HG02981 (cell line): ENCODE results near the gene SRGAP3.

Experiments
- ATAC-seq: cut with Tn5 transposase; IDR thresholded peaks from one replicate; pipeline ENCODE4 v1.9.1; 2021; ENCODE audit warnings: mild to moderate bottlenecking, moderate library complexity; ENCODE audit not compliant: unreplicated experiment

SRGAP3 gene

DNA sequence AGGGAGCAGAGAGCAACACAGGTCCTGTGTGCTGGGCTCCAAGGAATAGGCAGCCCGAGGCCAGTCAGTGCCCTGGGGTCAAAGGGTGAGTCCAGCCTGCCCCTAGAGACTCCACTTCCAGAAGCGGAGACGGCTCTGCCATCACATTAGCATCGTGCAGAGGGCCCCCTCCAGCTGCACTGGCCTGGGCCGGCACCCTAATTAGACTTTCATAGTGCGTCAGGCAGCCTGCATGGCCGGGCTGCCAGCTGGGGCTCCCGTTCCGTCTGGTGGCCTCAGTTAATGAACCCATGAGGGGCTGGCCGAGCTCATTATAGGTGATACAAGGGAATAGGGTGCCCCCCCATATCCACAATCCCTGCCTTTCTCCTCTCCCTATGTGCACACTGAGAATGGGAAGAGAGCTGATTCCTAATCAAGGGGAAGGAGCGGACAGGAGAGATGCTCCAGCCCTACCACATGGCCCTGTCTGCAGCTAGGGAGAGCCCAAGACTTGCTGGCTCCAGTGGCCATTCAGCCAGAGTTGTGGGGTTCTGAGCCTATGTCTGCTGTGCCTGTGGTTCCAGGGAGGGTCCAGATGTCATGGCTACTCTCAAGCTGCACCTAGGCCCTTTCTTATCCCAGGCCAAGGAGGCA lies 128.0 kb downstream of the SRGAP3 start:
- ATAC-seq, result no peak

DNA sequence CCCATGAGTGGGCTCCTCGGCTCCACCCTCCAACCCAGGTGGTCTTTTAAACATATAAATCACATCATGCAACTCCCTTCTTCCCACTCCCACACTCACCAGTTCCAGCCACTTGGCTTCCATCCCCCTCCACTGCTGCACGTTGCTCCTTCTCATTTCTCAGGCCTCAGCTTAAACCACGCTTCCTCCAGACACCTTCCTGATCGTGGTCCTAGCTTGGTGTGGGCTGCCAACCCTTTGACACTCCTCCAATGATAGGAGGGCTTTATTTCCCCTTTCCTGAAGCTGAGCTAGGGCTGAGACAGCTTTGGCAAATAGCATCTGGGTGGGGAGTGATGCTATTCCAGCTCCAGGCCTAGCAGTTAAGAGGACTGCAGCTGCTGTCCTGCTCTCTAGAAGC lies 130.1 kb downstream of the SRGAP3 start:
- ATAC-seq, result no peak

DNA sequence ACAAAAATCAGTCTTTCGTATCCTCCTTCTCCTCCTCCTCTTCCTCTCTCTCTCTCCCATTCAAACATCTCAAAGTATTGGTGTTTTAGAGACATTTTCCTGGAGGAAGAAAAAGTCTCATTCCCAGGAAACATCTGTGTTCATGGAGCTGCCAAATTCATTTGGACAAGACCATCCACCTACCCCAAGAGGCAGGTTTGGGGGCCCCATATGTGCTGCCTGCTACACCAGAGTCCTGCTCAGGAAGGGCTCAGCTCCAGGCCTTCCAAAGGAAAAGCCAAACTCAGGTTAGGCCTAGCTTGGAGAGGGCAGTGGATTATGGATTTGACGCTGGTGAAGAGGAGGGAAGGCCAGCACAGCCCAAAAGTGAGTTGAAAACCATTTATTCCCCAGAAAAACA lies 131.2 kb downstream of the SRGAP3 start:
- no peak for ATAC-seq

DNA sequence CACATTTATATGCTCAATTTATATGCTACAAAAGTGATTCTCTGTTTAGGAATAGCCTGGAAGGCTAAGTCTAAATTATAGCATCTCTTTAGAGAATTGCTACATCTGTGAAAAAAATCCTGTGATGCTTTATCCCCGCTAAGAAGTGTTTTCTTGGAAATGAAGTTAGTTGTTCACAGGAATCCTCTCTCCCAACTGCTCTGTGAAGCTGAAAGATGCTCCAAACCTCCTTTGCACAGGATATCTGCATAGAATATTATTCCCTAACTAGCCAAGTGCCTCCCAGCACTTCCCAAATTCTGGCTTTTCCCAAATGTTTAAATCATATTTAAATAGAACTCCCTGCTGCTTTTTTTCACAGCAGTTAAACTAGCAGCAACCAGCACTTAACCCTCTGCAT lies 132.2 kb downstream of the SRGAP3 start:
- no peak for ATAC-seq

DNA sequence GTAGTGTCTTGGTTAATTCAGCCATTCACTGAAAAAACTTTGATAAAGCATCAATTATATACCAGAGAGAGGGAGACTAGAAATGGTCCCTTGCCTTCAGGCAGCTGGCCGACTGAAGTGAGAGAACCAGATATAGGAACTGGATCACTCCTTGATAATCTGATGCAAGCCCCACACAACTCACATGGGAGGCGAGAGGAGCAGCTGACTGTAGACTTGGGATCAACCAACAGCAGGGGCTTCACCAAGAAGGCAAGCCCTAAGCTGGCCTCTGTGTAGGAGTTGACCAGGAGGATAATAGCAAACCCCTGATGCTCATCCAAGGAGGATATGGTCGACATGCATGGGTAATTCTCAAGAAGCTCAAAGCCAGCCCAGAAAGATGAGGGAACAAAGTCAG lies 133.1 kb downstream of the SRGAP3 start:
- ATAC-seq, result no peak

DNA sequence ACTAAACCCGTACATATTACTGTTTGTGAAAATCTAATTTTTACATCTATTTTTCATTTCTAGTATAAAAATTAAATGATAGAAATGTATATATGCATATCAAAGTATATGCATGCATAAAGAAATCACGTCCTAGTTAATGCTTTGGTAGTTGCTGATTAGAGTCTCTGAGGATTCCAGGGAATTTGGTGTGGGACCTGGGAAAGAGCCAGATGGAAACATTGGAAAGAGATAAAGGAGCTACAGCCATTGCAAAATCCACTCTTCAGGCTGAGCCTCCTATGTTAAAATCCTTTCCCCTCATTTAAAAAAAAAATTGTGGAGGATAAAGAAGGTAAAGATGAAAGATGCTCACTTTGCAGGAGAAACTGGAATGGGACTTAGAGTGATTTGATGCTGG lies 134.1 kb downstream of the SRGAP3 start:
- no peak for ATAC-seq

DNA sequence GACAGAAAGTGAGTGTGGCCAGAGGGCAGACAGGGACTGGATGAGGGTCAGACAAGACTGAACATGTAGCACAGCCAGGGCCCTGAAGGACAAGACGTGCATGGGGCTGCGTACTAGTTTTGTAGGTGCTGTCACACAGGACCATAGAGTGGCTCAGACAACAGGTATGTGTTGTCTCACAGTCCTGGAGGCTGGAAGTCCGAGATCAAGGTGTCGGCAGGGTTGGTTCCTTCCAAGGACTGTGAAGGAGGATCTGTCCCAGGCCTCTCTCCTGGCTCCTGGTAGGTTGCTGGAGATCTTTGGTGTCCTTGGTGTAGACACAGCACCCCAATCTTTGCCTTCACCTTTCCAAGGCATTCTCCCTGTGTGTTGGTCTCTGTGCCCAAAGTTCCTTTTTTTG lies 136.4 kb downstream of the SRGAP3 start:
- ATAC-seq, result no peak

DNA sequence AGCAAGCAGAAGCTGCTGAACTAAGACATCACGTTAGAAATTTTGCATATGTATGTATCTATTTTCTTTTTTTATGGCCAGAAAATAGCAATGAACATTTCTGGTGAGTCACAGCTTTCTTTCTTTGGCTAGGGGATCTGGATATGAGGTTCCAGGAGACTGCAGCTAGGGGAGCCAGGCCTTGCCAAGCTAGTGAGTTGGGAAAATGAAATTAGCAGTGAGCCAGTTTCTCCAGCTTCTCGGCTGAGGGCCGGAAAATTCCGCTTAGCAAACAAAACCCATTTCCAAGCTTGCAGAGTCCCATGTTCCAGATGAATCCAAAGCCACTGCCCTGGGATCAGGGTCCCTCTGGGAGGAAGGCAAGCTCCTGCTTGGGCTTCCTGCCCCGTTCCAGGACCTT lies 137.6 kb downstream of the SRGAP3 start:
- no peak for ATAC-seq

DNA sequence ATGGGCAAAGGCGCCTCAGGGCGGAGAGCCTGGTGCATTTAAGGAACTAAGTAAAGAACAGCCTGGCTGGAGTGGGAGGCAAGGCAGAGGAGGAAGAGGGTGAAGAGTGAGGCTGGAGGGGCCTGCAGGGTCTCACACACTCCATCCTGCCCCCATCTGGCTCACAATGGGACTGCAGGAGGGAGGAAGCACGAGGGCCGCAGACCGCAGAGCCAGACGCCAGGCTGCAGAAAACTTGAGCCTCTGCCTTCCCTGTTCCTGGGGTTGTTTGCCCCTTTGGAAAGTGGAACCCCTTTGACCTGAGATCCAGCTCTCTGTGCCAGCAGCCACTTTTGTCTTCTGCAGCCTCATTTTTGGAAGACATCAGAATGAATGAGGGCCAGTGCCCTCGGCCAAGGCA lies 138.0 kb downstream of the SRGAP3 start:
- no peak for ATAC-seq

DNA sequence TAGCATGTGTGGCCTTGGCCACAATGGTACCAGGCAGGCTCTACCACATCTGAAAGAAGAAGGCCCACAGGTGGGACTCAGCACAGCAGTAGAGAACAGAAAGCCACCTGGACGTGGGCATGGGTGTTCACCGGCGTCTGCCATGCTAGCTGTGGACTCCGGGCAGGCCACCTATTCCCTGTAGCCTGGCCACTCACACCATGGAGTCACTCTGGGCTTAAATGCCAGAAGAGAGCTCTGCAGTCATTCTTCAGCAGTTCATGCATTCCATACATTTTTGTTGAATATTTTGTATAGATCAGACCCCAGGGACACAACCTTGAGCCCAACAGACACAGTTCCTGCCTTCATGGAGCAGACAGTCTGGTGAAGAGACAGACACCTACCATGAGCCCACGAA lies 138.6 kb downstream of the SRGAP3 start:
- no peak for ATAC-seq

DNA sequence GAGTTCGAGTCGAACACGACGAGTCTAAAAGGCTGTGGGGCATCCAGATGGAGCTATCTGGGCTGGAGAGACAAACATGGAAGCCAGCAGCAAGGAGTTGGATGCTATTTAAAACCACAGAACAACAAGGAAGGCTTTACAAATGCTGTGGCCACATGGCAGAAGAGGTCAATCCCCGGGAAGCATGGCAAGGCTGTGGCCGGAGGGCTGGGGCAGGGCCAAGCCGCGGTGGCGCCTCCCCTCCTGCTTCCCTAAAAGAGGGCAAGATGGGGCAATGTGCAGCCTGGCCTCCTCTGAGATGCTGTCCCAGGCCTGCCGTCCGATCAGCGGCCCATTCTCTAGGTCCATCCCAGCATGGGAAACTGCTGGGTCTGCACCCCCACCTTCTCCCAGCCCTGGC lies 139.1 kb downstream of the SRGAP3 start:
- ATAC-seq, result no peak

DNA sequence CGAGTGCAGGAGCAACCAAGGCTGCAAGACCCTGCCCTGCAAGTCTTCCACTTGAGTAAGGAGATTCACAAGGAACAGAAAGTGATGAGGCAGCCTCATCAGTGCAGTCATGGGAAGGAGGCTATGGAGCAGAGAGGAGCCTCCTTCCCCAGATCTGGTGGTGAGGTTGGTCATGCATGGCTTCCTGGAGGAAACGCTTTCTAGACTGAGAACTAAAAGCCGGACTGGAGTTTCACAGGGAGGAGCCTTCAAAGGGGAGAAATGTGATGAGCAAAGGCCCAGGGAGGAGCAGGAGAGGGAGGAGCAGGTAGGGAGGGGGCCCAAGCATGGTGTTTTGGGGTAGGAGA lies 139.9 kb downstream of the SRGAP3 start:
- ATAC-seq, result no peak

DNA sequence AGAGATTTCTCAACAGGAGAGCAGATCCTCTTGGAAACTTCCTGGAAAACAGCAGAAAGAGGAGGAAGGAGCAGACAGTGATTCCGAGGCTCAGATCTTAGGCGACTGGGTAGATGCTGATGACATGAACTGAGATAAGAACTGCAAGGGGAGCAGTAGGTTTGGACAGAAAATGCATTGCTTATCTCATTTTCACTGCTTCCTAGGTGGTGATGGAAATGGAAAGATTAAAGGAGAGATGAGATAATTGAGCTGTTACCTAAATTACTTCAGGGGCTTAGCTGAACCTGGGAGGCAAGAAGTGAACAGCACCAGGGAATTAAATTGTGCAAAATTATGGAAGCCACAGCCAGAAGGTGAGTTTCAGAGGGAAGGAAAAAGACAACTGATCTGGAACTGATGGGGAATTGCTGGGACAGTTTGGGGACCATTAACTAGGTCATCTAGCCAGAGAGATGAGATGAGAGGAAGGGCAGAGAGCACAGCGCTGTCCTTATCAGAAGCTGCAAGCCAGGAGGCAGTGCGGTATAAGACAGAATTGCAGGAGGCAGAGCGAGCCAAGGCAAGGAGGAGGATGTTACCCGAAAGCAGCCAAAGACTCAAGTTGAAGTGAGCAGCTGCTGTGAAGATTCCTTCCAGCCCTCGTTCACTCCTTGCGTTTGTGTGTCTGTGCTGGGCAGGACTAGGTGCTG lies 140.4 kb downstream of the SRGAP3 start:
- ATAC-seq, result no peak

DNA sequence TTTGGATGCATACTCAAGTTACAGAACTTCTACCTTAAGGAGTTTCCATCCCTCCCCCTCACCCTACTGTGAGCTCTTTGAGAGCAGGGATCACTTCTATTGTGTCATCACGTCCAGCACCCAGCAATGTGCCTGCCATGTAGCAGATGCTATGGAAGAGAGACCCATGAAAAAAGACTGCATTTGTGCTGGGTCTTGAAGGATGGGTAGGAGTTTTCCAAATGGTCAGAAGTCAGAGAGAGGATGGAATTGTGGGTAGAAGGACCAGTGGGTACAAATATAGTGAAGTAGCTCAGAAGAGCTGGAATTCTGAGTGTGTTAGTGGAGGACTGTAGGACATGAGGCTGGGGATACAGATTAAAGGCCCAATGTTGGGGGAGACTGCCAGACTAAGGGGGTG lies 141.7 kb downstream of the SRGAP3 start:
- ATAC-seq, result no peak

DNA sequence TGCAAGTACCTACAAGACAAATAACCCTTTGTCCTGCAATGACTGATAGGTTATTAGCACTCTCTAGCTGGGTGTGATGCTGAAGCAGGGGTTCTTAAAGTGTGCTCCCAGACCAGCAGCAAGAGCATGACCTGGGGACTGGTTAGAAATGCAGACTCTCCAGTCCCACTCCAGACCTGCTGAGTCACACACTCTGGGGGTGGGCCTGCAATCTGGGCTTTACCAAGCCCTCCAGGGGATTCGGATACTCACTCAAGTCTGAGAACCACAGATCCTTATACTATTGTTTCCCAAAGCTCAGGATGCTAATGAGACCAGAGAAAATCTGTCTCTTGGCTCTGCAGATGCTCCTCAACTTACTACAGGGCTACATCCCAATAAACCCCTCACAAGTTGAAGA lies 144.0 kb downstream of the SRGAP3 start:
- ATAC-seq, result no peak

DNA sequence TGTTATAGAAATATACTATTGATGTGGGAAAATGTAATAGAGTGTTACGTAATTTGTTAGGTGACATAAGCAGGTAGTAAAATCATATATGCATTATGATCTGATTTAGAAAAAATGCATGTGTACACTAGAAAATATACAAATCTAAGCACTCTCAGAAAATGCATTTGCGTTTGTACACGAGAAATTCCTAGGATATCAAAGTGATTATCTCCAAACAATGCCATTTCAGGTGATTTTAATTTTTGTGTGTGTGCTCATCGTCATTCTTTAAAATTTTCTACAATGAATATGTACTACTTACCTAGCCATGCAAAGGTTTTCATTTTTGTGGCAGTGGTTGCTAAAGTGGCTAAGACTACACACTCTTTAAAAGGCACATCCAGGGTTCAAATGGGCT lies 145.3 kb downstream of the SRGAP3 start:
- no peak for ATAC-seq

DNA sequence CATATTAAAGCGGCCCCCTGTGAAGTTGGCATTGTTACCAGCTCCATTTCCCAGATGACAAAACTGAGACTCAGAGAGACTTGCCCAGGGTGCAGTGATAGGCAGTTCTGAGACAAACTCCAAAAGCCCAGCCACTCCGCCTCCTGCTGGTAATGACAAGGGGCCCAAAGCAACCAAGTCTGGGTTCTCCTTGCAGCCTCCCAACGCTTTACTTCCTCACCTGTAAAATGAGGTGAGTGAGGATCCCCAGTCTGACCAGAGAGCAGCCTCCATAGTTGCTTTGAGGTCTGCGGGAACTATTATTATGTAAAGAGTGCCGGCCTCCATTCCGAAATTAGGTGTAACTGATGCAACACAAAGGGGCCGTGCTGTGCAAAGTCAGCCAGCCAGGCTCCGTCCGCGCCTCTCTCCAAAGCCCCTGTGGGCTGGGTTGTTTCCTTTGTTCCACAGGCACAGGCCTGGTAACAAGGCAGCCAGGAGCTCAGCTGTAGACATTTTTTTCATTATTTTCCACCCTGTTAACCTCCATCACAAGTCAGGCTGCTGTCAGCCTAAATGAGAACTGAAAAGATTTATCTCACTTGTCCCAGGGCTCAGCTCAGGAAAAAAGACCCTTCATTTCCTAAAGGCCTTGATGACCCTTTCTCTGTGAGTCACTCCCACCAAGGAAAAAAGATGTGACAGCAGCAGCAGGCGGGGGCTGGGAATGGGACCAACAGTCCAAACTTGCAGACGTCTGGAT lies 147.0 kb downstream of the SRGAP3 start:
- ATAC-seq, result no peak

DNA sequence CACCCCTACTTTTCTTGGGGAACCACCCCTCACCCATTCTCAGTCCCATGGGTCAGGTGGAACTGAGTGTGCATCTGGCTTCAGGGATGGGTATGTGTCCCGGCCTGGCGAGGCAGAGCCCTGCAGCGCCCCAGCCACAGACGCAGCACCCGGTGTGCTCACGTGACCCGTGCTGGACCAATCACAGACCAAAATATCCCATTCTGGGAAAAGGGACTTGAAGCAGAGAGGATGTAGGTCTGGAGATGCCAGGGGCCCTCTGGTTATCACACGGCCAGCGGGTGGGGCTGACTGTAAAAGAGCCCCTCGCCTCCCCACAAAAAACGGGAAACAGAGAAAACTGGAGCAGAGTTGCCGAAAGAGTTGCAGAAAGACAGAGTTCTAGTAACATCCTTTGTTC lies 148.2 kb downstream of the SRGAP3 start:
- no peak for ATAC-seq

DNA sequence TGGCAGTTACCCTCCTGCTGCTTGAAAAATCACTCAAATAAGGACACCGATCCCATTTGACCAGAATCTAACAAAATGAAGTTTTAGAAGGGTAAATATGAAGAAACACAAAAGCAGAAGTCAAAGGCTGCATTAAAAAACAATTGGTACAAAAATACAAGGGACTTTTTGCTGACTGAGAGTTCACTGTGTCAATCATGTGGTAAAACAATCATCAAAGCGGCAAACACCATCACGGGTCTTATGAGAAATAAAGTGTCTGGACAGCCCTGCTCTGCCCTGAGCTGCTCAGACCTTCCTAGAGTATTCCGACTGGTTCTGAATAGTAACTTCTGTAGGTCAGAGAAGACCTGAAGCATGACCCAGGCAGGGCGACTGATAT lies 148.9 kb downstream of the SRGAP3 start:
- no peak for ATAC-seq

DNA sequence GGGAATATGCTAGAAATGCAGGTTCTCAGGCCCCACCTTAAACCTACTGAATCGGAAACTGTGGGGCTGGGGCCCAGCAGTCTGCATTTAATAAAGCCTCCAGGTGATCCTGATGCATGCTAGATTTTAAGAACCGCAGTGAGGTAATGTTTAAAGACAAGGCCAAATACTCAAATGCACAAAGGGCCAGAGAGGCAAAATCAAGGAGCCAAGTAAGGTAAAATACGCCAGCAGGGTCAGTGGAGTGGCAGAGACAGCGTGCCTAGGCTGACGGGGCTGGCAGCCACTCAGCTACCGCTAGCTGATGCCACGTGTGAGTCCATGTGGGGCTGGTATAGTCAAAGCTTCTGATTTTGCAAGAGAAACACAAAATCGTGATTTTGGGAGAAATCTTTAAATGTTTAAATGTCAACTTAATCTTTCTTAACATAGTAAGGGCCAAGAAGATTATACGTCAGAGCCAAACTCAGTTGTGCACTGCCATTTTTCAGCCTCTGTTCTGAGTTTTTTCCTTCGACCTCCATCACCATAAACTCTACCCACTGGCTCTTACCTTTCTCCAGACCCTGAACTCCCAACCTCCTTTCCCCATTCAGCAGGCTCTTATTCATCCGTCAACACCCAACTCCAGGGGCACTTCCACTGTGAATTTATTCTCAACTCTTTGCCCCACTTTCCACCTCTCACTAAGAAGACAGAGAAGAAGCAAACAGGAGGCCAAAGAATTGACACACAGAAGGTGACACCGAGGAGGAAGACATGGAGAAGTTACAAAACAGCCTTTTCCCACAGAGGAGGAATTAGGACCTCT lies 149.5 kb downstream of the SRGAP3 start:
- no peak for ATAC-seq
